GM20000 (cell line): Measurements from ENCODE around the gene OR6X1.

Experiments used
- DNase-seq: peaks from one replicate; pipeline ENCODE4 v3.0.0; 2012; ENCODE audit warnings: low spot score
- CTCF ChIP-seq: IDR thresholded peaks from 2 replicates; pipeline ENCODE4 v1.5.1; 2012; ENCODE audit warnings: mild to moderate bottlenecking, control low read depth; ENCODE audit errors: extremely low read depth, missing control alignments

The OR6X1 gene, protein sequence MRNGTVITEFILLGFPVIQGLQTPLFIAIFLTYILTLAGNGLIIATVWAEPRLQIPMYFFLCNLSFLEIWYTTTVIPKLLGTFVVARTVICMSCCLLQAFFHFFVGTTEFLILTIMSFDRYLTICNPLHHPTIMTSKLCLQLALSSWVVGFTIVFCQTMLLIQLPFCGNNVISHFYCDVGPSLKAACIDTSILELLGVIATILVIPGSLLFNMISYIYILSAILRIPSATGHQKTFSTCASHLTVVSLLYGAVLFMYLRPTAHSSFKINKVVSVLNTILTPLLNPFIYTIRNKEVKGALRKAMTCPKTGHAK

DNA sequence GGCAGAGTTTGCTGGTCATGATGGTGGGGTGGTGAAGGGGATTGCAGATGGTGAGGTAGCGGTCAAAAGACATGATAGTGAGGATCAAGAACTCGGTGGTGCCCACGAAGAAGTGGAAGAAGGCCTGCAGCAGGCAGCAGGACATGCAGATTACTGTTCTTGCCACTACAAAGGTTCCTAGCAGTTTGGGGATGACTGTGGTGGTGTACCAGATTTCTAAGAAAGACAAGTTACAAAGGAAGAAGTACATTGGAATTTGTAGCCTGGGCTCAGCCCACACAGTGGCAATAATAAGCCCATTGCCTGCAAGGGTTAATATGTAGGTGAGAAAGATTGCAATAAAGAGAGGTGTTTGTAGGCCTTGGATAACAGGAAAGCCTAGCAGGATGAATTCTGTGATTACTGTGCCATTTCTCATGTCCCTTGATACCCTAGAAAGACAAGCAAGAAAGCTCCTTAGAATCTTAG, at the start of gene OR6X1:
Gene OR6X1 (minus strand): TSS at position 418 of the 468 bp plus-strand sequence. CDS start 0 bp downstream, at position 418.
- DNase-seq: no peak
- TF ChIP-seq CTCF: no peak

DNA sequence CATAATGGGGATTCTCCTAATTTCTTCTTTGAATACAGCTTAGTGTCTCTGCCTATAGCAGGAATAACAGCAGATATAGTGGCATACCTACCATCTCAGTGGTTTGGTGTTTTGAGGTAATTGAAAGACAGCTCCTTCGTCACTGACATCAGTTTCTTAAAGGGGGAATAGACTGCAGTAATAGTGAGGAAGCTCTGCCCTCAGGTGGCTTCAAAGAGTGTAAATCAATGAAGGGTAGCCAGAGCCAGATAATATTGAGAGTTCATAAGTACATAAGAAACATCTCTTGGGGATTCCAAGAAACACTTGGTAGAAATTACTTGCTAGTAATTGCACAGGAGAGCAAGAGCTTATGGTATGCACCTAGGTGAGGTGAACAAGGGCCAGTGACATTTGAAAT, 47.4 kb upstream of the OR6X1 start:
- no peak for DNase-seq
- no peak for TF ChIP-seq CTCF

DNA sequence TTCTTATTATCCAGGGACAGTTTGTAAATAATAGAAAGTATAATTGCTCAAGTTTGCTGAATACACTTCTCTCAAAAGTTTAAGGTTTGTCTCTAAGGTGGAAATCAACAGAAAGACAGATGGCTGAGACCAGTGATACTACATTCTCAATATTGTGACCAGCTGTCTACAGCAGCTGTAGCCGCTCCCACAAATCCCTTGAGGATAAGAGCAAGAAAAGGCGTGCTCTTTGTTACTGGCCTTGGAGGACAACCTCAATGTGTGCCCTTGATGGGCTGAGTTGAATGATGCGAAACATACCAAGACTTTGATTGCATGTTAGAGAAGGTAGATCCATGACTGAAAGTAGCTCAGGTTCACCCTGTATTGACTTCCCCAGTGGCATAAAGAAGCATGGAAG, 45.7 kb upstream of the OR6X1 start:
- TF ChIP-seq CTCF: no peak
- DNase-seq: no peak

DNA sequence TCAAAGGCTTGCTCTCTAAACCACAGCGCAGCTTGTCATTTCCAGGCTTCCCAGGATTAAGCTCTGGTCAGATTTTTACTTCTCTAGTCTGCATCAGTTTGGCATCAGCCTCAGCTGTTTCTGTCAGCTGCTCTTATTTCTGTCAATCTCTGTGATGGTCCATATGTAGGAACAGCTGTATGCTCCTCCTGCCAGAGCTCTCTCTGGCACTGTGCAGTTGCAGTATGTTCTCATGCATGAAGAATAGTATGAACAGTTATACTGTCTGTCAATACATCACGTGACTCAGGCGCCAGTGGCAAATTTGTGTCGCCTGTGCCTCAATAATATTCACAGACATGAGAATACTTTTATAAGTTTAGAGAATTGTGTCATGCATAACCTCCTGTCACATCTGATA, 45.1 kb upstream of the OR6X1 start:
- DNase-seq: no peak
- TF ChIP-seq CTCF: no peak

- no peak for TF ChIP-seq CTCF
- DNase-seq: no peak
Observed at GRCh38 chr11:123798513-123799252, 44.4 kb upstream of the OR6X1 start.

DNA sequence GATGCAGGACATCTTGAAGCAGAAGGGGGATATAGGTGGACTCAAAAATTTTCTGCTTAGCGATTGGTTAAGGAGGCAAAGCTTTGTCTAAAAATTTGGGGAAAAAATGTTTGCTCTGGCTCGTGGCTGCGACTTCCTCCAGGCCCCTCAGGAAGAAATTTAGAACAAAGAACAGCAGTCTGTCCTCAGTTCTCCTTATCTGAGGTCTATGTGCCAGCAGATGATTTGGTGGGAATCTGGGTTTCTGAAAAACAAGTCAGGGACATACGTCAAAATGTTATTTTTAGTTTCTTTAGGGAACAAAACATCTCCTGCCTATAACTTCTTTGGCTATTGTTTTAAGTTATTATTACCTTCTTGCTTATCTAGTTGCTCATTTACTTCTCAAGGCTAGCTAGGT, 43.8 kb upstream of the OR6X1 start:
- no peak for DNase-seq
- TF ChIP-seq CTCF: no peak

DNA sequence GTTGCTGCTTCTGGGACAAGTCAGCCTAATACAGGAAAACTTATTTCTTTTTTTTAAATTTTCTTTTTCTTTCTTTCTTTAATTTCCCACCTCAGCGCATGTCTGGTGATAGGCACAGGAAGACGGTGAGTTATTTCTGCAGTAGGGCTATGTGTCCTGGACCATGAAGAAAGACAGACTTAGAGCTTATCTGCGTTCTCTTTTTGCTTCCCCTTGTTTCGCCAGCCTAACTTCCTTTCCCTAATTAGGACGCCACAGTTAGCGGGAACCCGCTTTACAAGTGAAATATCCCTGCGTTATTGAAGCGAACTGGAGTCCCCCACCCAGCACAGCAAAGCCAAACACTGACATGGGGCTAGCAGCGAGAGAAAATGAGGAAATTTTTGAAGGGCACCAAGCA, 43.2 kb upstream of the OR6X1 start:
- TF ChIP-seq CTCF: no peak
- no peak for DNase-seq
